ENCODE measurements around the gene MLH3.

The MLH3 gene

DNA sequence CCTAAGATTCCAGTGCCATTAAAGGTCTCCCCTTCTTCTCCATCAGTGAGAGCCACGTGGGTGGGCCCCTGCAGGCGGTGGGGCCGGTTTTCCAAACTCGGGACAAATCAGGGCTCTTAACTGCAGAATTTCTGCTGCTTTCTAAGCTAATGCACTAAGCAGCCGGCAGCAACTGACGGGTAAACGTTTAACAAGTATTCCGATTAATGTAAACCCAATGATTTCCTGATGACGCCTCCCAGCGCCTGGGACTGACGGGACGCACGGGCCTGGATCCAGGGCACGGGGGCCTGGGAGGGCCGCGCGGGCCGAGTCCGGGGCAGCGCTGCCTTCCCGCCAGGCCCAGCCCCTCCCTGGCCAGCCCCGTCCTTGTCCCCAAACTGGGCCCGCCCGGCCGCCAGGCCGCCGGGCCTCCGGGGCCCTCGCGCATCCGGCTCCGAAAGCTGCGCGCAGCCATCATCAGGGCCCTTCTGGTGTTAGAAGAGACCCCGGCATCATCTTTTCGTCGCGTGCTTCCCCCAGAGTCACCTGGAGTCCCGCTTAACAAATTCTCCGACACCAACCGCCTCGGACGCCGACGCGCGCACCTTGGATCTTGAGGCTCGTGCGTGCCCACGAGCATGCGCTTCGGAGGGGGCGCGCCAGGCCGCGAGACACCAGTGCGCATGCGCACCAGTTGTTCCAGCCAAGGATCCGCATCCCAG is at the start of gene MLH3:
TSS of gene MLH3 (minus strand) at position 616 of the 704 bp plus-strand sequence. CDS start 1,812 bp downstream, outside the sequence.
- CTCF ChIA-PET = interaction anchor here (1.0 kb wide), 1 partner anchor 107 kb away, joined by 4 read pairs; no protein-coding TSS in a partner anchor
- peaks cover 4% of the 10 kb centered on the region for H3K27me3 Mint-ChIP-seq
- no peaks in the 10 kb centered on the region for H3K9me3 Mint-ChIP-seq
- peak within 1 kb of the TSS; percentile 86 for H3K4me3 Mint-ChIP-seq
- DNase-seq = peak; percentile 81
- peak within 1 kb of the TSS; percentile 88 for H3K27ac Mint-ChIP-seq
- H3K4me1 Mint-ChIP-seq = peaks cover 51% of the 10 kb centered on the region
- peaks cover 41% of the 10 kb centered on the region for H3K36me3 Mint-ChIP-seq

DNA sequence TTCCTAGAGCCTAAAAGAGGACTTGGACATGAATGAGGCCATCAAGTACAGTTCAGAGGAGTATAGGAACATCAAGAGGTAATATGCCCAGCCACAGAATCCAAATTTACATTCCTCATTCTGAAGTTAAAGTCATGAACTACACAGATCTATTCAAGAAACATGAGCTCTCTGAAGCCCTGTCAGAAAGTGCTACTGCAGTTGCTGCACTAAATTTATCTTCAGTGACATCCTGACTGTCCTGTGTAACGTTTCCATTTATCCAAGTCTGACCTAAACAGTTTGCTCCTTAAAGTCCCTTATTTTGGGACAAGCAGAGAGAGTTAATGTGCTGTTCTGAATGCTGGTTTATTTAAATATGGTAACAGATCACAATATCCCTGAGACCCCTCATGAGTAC is 47.4 kb upstream of the MLH3 start:
- Mint-ChIP-seq H3K4me3 (no peak overlapping the region), H3K27me3 (no peaks in the 10 kb centered on the region), H3K27ac (no peak overlapping the region), H3K9me3 (no peaks in the 10 kb centered on the region), H3K4me1 (no peaks in the 10 kb centered on the region), H3K36me3 (peaks cover 70% of the 10 kb centered on the region)
- CTCF ChIA-PET = interaction anchor here (0.8 to 0.9 kb wide), 3 partner anchors 10 to 237 kb away, joined by 3 to 4 read pairs (median 3); no protein-coding TSS in a partner anchor
- no peak for DNase-seq

DNA sequence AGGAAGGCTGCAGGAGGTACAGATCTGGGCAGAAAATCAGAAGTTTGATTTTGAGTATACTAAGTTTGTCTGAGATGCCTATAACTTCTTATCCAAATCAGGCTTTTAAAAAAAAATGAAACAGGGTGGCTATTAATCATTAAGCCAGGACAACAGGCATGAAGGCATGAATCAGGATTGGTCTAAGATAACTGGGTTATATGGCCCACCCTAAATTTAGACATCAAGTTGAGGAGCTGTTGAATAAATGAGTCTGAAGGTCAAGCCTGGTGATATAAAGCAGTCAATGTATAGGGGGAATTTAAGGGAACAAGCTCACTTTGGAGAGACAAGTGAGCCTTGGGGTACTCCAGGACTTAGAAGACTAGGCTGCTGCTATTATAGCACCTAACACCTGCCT is 46.9 kb upstream of the MLH3 start:
- CTCF ChIA-PET = interaction anchor here (0.6 to 0.9 kb wide), 5 partner anchors 9 to 236 kb away, joined by 3 to 5 read pairs (median 3); no protein-coding TSS in a partner anchor
- DNase-seq = no peak
- no peak overlapping the region for H3K27ac Mint-ChIP-seq
- H3K9me3 Mint-ChIP-seq = no peaks in the 10 kb centered on the region
- no peak overlapping the region for H3K4me3 Mint-ChIP-seq
- H3K27me3 Mint-ChIP-seq = no peaks in the 10 kb centered on the region
- H3K36me3 Mint-ChIP-seq = peaks cover 68% of the 10 kb centered on the region
- no peaks in the 10 kb centered on the region for H3K4me1 Mint-ChIP-seq

DNA sequence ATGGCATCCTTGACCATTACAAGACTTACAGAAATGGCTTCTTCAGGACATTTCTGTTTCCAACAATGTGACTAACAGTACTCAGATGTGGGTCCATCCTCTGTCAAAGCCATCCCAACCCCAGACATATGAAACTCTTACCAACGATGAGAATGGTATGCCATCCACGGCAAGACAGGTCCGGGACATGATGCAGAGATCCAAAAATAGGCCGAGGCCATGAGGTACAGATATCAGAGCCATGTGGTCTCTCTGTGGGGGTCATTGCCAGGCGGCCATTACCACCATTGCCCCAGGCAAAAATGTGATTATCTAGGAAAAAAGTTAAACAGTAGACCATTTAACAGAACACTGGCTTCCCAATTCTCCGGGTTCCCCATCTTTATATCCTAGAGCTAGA is 45.7 kb upstream of the MLH3 start:
- H3K9me3 Mint-ChIP-seq = no peaks in the 10 kb centered on the region
- no peak for DNase-seq
- H3K27ac Mint-ChIP-seq = no peak overlapping the region
- peaks cover 67% of the 10 kb centered on the region for H3K36me3 Mint-ChIP-seq
- CTCF ChIA-PET = no interaction called here
- no peak overlapping the region for H3K4me3 Mint-ChIP-seq
- no peaks in the 10 kb centered on the region for H3K27me3 Mint-ChIP-seq
- no peaks in the 10 kb centered on the region for H3K4me1 Mint-ChIP-seq

DNA sequence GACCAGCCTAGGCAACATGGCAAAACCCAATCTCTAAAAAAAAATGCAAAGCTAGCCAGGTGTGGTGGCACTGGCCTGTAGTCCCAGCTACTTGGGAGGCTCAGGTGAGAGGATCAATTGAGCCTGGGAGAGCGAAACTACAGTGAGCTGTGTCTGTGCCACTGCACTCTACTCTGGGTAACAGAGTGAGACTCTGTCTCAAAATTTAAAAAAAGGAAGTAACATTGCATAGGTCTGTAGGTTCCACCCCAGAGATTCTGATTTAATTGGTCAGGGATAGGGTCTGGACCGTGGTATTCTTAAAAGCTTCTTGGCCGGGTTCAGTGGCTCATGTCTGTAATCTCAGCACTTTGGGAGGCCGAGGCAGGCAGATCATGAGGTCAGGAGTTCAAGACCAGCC is 44.4 kb upstream of the MLH3 start:
- H3K4me1 Mint-ChIP-seq = no peaks in the 10 kb centered on the region
- H3K36me3 Mint-ChIP-seq = peaks cover 64% of the 10 kb centered on the region
- H3K27me3 Mint-ChIP-seq = no peaks in the 10 kb centered on the region
- no peaks in the 10 kb centered on the region for H3K9me3 Mint-ChIP-seq
- H3K4me3 Mint-ChIP-seq = no peak overlapping the region
- H3K27ac Mint-ChIP-seq = no peak overlapping the region
- no peak for DNase-seq
- CTCF ChIA-PET = no interaction called here

DNA sequence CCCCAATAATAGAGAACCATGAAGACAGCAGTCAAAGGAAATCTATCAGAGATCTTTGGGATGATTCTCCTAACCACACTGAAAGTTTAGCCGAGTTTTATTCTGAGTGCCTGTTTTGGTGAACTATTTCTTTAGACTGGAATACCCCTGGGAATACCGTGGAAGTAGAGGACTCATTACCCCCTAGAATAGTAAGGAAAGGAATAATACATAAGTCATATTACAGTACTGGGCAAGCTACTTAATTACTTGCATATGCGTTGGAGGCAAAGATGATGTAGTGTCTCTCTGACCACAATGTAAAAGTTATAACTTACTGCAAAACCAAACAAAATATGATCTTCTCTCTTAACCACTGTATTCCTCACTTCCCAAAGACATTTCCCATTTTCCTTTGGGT is 43.6 kb upstream of the MLH3 start:
- Mint-ChIP-seq H3K4me3 (no peak overlapping the region), H3K36me3 (peaks cover 58% of the 10 kb centered on the region), H3K27me3 (no peaks in the 10 kb centered on the region), H3K9me3 (no peaks in the 10 kb centered on the region), H3K27ac (no peak overlapping the region), H3K4me1 (no peaks in the 10 kb centered on the region)
- no peak for DNase-seq
- CTCF ChIA-PET = interaction anchor here (1.2 kb wide), 1 partner anchor 147 kb away, joined by 3 read pairs; no protein-coding TSS in a partner anchor

DNA sequence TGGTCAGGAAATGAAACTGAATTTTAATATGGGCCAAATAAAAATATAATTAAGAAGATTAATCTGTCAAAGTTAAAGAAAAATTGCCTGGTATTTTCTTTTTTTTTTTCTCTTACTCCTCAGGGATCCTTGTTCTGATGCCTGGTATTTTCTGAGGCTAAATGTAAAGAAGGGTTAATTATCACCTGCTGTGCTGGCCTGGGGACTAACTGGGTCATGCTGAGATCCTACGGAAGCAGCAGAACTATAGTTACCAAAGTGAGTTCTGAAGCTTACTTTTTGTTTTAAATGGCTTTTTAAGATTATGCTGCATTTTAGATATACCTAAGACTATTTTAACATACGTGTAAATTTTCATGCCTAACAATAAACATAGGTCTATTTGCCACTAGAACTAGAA is 41.4 kb upstream of the MLH3 start:
- Mint-ChIP-seq H3K4me1 (no peaks in the 10 kb centered on the region), H3K27me3 (no peaks in the 10 kb centered on the region), H3K27ac (no peak overlapping the region), H3K4me3 (no peak overlapping the region), H3K36me3 (peaks cover 45% of the 10 kb centered on the region), H3K9me3 (no peaks in the 10 kb centered on the region)
- CTCF ChIA-PET = interaction anchor here (6.4 kb wide), 1 partner anchor 147 kb away, joined by 88 read pairs; no protein-coding TSS in a partner anchor
- no peak for DNase-seq

DNA sequence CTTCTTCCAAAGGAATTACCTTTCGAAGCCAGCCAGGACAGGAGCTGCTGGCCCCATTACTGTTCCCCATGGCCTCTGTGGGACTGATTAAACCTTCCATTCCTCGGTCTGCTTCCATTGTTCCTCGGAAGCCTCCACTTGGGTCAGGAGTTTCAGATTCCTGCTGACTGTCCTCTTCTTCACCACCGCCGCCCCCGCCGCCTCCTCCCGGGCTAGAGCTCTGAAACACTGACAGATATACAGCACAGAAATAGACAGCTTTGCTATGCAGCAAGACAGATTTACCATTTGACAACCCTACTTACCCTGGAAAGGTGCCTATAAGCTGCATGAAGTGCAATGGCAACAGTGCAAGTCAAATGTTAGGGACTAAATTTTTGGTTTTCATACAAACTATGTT is 40.0 kb upstream of the MLH3 start:
- Mint-ChIP-seq H3K9me3 (no peaks in the 10 kb centered on the region), H3K4me3 (no peak overlapping the region), H3K27ac (no peak overlapping the region), H3K36me3 (peaks cover 45% of the 10 kb centered on the region), H3K27me3 (no peaks in the 10 kb centered on the region), H3K4me1 (no peaks in the 10 kb centered on the region)
- CTCF ChIA-PET = interaction anchor here (0.7 to 6.4 kb wide), 3 partner anchors 146 to 232 kb away, joined by 3 to 88 read pairs (median 7); no protein-coding TSS in a partner anchor
- no peak for DNase-seq

DNA sequence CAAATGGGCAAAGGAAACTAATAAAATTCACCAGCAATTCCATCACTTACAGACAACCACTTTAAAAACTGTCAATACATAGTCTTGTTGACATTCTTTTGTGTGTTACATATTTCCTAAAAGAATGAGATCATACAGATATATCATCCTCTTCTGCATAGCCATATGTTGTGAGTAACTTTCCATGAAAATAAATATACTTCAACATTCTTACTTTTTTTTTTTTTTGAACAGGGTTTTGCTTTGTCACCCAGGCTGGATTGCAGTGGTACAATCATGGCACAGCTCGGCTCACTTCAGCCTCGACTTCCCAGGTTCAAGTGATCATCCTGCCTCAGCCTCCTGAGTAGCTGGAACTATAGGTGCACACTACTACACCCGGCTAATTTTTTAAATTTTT is 39.1 kb upstream of the MLH3 start:
- H3K36me3 Mint-ChIP-seq = peaks cover 45% of the 10 kb centered on the region
- no peaks in the 10 kb centered on the region for H3K9me3 Mint-ChIP-seq
- no peaks in the 10 kb centered on the region for H3K4me1 Mint-ChIP-seq
- H3K27me3 Mint-ChIP-seq = no peaks in the 10 kb centered on the region
- CTCF ChIA-PET = interaction anchor here (0.9 to 6.4 kb wide), 4 partner anchors 145 to 211 kb away, joined by 3 to 88 read pairs (median 6); no protein-coding TSS in a partner anchor
- no peak overlapping the region for H3K27ac Mint-ChIP-seq
- H3K4me3 Mint-ChIP-seq = no peak overlapping the region
- no peak for DNase-seq

DNA sequence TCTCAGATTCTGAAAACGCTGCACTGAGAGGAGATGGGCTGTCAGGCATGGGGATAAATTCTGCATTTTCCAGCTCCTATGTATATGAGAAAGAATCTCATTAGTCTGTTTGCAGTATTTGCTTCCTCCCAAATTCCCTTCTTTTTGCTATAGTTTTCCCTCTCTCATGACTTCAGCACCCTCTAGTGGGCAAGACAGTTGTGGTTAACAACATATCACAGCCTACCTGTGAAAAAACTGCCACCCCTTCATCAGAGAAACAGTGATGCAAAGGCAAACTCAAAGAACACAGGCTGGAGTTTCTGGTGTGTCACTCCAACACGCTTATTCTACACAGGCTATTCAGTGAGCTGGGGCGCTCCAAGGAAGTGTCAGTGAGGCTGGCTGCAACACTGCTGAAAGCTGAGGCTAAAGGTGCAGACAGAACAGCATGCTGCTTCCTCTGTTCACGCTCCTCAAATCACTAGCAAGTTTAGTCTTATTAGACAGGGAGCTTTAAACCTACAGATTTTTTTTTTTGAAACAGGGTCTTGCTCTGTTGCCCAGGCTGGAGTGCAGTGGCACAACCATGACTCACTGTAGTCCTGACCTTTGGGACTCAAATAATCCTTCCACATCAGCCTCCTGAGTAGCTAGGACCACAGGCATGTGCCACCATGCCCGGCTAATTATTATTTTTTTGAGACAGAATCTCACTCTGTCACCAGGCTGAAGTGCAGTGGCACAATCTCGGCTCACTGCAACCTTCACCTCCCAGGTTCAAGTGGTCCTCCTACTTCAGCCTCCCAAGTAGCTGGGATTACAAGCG is 37.5 kb upstream of the MLH3 start:
- H3K27me3 Mint-ChIP-seq = no peaks in the 10 kb centered on the region
- DNase-seq = peak; percentile 67
- CTCF ChIA-PET = interaction anchor here (0.6 to 6.4 kb wide), 56 partner anchors 10 to 480 kb away, joined by 3 to 88 read pairs (median 4); partner anchors contain the start of genes ACYP1, NEK9, PGF and PROX2
- H3K9me3 Mint-ChIP-seq = no peaks in the 10 kb centered on the region
- H3K4me1 Mint-ChIP-seq = no peaks in the 10 kb centered on the region
- H3K27ac Mint-ChIP-seq = no peak overlapping the region
- H3K4me3 Mint-ChIP-seq = no peak overlapping the region
- H3K36me3 Mint-ChIP-seq = peaks cover 47% of the 10 kb centered on the region

DNA sequence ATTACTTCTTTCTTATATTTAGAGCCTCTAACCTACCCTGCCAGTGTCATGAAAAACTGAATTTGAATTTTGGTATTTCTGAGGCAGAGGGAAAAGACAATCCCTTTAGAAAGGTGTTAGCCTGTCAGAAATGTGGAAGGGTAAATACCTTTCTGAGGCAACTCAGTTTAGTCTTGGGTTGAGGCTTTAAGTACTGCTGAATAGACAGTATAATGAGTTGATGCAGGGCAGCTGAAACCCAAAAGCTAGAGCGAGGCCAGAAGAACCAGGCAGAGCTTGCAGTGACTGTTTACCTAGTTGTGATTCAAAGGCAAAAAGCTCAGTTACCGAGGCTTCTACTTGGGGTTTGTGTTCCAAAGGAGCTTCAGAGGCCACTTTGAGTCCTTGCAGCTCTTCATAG is 36.9 kb upstream of the MLH3 start:
- Mint-ChIP-seq H3K9me3 (no peaks in the 10 kb centered on the region), H3K4me1 (no peaks in the 10 kb centered on the region), H3K4me3 (no peak overlapping the region), H3K36me3 (peaks cover 50% of the 10 kb centered on the region), H3K27ac (no peak overlapping the region), H3K27me3 (no peaks in the 10 kb centered on the region)
- CTCF ChIA-PET = interaction anchor here (0.6 to 6.4 kb wide), 47 partner anchors 9 to 479 kb away, joined by 3 to 88 read pairs (median 4); partner anchors contain the start of genes ACYP1, NEK9, PROX2 and RPS6KL1
- no peak for DNase-seq

DNA sequence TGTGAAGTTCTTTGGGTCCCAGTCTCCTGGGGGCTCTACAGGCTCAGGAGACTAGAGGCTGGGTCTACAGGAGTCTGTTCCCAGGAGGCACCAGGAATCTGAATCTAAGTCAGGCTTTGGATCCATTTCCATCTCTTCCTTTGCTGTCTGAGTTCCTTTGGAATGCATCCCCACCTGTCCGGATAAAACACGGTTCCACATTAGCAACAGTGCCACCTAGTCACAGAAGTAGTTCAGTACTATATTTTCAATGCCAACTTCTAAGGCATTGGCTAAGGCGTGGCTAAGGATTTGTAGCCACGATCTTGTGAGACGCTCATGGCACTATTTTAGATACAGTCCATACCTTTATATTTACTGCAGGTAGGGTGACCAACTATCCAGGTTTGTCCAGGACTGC is 33.2 kb upstream of the MLH3 start:
- H3K27me3 Mint-ChIP-seq = no peaks in the 10 kb centered on the region
- no peak for DNase-seq
- H3K36me3 Mint-ChIP-seq = peaks cover 52% of the 10 kb centered on the region
- no peaks in the 10 kb centered on the region for H3K9me3 Mint-ChIP-seq
- no peaks in the 10 kb centered on the region for H3K4me1 Mint-ChIP-seq
- H3K4me3 Mint-ChIP-seq = no peak overlapping the region
- CTCF ChIA-PET = interaction anchor here (1.4 kb wide), 1 partner anchor 21 kb away, joined by 3 read pairs; no protein-coding TSS in a partner anchor
- no peak overlapping the region for H3K27ac Mint-ChIP-seq

DNA sequence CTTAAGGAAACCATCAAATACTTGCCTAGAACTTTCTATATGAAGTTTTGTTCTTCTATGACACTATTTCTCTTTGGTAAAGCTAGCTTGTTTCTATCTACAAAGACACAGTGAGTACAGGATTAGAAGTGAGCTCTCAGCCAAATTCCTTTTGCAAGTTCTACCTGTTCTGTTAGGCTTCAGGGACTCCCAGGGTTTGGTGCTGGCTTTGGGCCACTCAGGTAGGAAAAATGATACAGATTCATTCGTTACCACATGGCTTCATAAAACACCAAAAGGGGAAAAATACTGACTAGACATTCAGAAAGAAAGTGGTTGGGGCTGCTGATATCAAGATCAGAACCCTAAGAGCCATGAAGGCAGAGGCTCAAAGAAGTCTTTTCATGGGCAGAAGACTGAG is 32.0 kb upstream of the MLH3 start:
- Mint-ChIP-seq H3K27me3 (no peaks in the 10 kb centered on the region), H3K4me1 (no peaks in the 10 kb centered on the region), H3K27ac (no peak overlapping the region), H3K36me3 (peaks cover 48% of the 10 kb centered on the region), H3K9me3 (no peaks in the 10 kb centered on the region), H3K4me3 (no peak overlapping the region)
- CTCF ChIA-PET = interaction anchor here (0.9 to 1.4 kb wide), 3 partner anchors 20 to 178 kb away, joined by 3 read pairs; no protein-coding TSS in a partner anchor
- no peak for DNase-seq

DNA sequence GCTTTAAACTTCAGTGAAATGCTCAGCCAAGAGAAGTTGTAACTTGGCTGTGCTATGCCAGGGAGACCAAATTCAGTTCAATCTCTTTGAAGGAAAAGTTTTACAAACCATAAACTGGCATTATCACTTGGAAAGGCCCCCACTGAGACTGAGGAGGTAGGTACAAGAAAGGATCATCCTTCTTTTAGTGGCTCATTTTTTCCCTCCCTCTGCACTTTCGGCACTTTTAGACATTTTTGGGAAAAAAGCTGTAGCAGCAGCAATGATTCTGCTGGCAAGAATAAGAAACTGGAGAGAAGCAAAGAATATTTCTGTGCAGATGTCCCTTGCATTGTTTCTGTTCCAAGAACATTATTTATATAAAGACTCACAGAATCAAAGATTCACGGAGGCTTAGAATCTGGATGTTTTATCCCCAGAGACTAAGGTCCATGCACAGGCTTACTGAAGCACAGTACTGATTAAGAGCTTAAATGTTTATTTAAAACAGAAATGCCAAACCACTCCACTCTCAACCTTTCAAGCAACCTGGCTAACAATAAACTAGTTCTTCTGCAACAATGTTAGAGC is 30.5 kb upstream of the MLH3 start:
- peaks cover 41% of the 10 kb centered on the region for H3K36me3 Mint-ChIP-seq
- H3K4me3 Mint-ChIP-seq = no peak overlapping the region
- no peaks in the 10 kb centered on the region for H3K4me1 Mint-ChIP-seq
- CTCF ChIA-PET = interaction anchor here (0.6 to 1.6 kb wide), 3 partner anchors 10 to 139 kb away, joined by 3 read pairs; no protein-coding TSS in a partner anchor
- H3K27me3 Mint-ChIP-seq = no peaks in the 10 kb centered on the region
- no peaks in the 10 kb centered on the region for H3K9me3 Mint-ChIP-seq
- no peak overlapping the region for H3K27ac Mint-ChIP-seq
- no peak for DNase-seq
